ENCODE results near the gene HTRA1.

DNA sequence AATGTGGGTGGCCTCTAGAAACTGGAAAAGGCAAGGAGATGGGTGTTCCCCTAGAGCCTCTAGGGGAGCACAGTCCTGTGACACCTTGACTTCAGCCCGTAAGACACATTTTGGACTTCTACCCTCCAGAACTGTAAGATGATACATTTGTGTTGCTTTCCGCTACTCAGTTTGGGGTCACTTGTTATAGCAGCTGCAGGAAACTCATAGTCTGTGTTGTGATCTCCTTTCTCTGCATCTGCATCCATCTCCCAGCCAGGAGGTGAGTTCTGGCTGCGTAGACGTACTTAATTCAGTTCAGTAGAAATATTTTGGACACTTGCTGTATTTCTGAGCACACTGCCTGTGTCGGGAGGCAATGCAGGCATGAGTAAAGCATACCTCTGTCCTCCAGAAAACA lies 69.9 kb downstream of the HTRA1 start:
- TF ChIP-seq CTCF (IDR thresholded peaks at IDR 0.05) (no peak), POLR2A (IDR thresholded peaks at IDR 0.05) (no peak), POLR2AphosphoS5 (IDR thresholded peaks at IDR 0.05) (no peak)

Measured in breast epithelium (tissue), 3 donors.